ENCODE measurements around the gene RAB31.

Gene RAB31

GRCh38 chr18:9824952-9825371 lies 116.9 kb downstream of the RAB31 start:
- no peak for DNase-seq

- DNase-seq, result peak; percentile 26
Measured at GRCh38 chr18:9825571-9826073, 117.5 kb downstream of the RAB31 start.

GRCh38 chr18:9826685-9827084 lies 118.6 kb downstream of the RAB31 start:
- no peak for DNase-seq

- no peak for DNase-seq
Measured at GRCh38 chr18:9827211-9827792, 119.2 kb downstream of the RAB31 start.

- DNase-seq, result peak; percentile 59
Measured at GRCh38 chr18:9827793-9828505, 119.8 kb downstream of the RAB31 start.

DNA sequence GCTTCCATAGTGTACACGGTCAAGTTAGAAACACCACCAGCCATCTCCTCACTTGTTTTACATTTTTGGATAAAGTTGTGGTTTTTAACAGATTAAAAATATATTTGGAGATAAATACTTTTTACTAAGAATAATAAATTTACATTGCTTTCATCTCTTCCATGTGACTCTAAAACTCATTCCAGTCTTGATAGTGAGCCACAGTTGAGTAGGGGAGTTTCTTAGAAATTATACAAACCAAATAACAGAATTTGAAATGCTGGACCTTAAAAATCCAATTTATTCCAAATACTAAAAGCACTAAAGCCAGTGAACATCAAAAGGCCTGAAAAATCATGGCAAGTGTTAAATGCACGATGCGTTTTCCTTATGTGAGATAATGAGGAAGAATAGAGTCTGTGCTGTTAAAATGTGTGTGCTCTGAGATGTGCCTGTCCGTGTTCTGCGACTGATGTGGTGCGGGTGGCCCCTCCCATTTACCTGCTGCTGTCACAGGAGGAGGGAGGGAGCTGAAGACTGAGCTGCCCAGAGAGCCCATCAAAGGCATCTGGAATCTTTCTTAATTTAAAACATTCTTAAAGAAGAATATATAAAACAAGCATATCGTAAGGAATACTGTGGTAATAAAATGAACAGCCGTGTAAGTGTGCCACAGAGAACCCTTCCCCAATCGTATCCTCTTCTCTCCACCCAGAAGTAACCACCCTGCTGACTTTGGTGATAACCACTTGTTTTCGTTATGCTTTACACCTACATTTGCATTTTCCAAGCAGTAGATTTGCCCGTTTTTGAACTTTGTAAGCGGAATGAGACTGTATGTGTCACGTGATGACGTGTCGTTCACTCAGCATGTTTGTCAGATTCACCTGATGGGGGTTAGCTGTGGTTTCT lies 120.7 kb downstream of the RAB31 start:
- DNase-seq, result no peak

DNA sequence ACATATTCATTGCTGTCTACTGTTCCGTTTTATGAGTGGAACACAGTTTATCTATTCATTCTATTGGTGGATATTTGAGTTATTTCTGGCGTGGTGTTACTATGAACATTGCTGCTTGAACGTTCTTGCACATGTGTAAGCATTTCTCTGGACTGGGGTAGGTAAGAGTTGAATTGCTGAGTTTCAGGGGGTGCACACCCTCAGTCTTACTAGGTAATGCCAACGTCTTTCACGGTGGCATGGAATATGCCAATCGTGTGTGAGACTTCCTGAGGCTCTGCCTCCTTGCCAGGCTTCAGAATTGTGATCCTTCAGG lies 121.3 kb downstream of the RAB31 start:
- no peak for DNase-seq

DNA sequence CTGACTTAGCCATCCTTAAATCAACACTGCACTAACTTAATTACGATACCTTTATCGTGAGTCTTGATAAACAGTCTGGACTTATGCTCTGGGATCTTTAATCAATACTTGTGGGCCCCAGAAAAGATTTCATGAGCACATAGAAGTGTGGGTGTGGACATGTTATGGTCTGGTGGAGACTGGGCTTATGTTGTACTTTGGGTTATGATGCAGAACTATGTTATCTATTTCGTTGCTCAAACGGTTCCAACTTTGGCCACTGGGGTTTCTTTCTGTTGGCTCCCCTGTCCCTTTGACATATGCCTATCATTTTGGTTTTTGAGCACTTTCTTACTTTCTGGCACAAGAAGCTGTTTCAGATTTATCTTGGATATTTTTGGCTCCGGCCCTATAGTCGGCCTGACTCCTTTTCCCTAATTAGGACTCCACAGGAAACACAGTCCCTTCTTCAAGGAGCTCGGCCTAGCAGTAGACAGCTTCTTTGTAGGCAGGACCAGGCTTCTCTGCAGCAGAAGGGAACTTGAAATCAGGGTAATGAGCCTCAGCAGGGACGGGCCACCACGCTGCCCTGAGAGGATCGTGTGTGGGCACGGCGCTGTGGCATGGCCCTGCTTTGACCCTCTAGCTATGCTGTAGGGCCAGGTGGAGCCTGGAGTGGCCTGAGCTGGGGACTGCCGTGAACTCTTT lies 123.1 kb downstream of the RAB31 start:
- DNase-seq, result no peak

DNA sequence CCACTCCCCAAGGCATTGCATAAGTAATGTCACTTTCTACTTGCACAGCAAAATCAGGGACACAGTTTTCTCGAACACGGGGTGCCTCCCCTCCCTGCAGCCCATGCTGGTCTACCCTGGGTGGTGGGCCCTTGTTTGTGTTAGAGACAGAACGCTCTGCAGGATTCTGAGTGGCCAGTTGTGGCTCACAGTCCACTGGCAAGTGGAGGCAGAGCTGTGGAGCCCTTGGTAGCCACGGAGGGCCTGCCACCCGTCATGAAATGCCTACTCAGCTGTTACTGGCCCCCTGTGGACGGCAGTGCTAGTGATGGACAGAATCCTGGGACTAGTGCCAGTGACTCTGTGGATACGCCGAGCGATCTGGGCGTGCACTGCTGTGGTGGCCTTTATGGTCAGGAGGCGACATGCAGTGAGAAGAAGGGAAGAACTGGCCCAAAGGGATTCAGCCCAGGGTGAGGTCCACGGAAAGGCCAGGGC lies 123.7 kb downstream of the RAB31 start:
- DNase-seq, result no peak

DNA sequence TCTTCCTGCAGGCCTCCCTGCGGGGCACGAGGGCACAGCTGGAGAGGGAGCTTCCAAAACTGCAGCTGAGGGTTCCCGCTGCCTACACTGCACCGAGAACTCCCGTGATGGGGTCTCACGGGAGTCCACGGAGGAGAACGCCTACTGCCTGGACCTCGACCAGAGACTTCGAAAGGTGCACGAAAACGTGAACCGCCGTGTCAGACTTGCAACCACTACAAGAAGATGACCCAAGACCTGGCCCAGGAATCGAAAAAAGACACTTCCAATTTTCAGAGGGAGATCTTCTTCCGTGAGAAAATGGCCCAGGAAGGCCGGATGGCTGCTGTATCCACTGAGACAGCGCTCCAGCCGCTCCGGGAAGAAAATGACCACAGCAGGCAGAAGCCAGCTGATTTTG lies 124.8 kb downstream of the RAB31 start:
- DNase-seq, result no peak

DNA sequence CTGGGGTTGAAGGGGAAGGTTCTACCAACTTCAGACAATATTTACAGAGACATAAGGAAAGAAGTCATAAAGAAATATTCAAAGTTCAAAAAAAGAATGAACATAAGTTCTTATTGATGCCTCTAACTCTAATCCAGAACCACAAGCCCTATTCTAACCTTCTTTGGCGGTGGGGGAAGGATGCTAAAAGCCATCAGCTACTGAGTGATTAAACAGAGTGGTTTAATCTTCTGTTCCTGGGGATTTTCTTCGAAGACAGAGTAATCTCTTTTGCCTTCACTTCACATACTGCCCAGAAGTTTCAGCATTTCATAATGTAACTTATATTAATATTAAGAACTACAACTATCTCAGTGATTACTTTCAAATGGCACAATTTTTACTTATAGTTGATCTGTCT lies 126.5 kb downstream of the RAB31 start:
- DNase-seq, result no peak

GRCh38 chr18:9835113-9835755 lies 127.1 kb downstream of the RAB31 start:
- DNase-seq, result no peak

DNA sequence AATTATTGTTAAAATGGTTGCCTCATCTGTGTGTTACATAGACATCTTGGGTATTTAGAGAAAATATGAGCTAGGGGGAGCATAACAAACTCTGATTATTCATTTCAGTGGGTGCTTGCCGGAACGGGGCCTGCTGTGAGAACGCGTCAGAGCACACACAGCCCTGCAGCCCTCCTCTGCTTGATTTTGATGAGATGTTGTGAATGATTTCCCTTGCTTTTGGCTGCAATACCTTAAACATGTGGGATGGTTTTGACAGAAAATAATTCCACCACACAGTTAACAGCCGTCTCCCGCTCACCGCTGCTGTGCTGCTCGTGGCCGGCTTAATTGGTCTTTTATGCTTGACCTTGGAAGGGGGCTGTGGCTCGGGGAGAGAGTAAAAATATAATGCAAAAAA lies 127.7 kb downstream of the RAB31 start:
- DNase-seq, result no peak

GRCh38 chr18:9838144-9838877 lies 130.2 kb downstream of the RAB31 start:
- no peak for DNase-seq

DNA sequence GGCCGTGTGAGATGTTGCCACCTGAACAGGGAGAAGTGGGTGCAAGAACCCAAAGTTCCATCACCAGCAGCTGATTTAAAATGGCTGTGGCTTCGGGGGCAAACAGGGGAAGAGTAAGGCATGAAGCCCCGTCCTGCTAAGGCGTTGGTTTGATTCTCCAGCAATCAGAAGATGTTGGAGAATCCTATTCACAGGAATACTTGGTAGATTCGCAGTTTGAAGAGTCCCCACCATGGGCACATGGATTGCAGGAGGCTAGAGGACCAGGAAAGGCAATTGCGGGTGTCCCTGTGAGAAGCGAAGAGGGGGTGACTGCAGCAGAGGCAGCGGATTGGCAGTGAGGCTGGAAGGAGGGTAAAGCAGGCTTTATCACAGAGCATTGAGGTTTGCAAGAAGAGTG lies 131.1 kb downstream of the RAB31 start:
- no peak for DNase-seq

GRCh38 chr18:9839853-9840252 lies 131.8 kb downstream of the RAB31 start:
- DNase-seq, result no peak

DNA sequence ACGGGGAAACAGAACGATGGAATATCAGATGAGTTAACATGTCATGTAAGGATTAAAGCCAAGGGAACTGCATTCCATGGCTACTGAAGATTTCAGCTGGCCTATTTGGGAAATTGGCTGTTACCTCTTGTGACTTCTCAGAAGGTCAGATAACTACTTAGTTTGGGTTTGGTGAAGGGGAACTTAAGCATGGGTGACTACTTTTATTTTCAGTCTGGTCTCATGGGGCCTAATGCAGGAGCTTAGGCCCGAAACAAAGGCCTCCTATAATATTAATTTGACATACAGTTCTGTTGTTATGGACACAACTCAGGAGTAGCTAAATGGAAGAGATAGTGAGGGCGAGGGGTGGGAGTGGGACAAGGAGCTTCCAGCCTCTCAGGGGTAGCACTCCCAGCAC lies 133.7 kb downstream of the RAB31 start:
- DNase-seq, result no peak

DNA sequence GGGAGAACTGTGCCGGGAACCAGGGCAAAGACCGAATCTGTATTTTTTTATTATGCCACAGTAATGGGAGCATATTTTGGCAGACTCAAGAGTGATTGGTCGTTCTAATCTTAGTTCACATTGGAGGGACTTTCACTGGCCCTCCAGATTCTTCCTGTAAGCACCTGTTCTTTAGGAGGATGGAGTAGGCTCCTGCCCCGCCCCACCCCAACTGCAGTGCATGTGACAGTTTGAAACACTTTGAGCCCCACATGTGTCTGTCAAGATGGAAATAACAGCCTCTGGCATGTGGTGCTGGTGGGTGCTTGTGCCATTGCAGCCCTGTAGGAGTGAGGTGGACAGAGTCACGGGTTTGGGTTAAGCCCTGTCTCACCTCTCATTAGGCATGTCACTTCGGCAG lies 134.3 kb downstream of the RAB31 start:
- DNase-seq, result no peak

- no peak for DNase-seq
Measured at GRCh38 chr18:9845256-9845655, 137.2 kb downstream of the RAB31 start.

DNA sequence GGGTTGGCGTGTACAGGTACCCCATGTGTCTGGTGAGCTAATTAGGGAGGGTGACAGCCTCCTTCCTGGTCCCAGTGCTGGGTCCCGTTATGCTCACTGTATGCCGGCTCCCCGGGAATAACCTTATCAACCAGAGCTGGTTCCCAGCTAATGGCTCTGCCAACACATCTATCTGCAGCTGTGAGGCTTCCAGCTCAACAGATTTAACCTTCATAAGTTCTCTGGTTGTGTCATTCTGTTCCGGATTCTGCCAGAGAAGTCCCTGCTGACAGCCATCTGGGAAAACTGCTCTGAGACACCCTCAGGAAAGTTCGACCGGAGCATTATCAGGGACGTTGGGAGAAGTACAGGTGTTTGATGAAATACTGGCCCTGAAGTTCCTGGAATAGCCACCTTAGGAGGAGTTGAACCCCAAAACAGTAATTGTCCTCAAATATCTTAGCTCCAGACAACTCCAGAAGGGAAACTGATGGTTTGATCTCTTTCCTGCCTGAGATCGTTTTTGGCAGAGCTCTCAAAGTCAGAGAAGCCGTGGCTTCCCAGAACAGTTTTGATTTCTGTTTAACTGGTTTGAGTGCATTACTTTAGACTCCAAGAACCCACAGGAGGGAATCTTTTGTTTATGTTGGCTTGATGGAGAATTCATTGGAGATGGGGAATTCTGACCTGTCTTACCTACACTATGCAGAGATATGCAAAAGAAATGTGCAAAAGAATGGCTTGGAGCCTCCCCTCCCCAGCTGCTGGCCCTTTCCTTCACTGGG lies 138.2 kb downstream of the RAB31 start:
- no peak for DNase-seq
